Measurements from ENCODE around the gene FLT3. TPM values are rescaled to one million over a fixed set of nuclear protein-coding genes. Genes with fewer than 3 reads are reported as not detected.

Gene FLT3
- polyA plus RNA-seq, 1 experiment, result not detected

DNA sequence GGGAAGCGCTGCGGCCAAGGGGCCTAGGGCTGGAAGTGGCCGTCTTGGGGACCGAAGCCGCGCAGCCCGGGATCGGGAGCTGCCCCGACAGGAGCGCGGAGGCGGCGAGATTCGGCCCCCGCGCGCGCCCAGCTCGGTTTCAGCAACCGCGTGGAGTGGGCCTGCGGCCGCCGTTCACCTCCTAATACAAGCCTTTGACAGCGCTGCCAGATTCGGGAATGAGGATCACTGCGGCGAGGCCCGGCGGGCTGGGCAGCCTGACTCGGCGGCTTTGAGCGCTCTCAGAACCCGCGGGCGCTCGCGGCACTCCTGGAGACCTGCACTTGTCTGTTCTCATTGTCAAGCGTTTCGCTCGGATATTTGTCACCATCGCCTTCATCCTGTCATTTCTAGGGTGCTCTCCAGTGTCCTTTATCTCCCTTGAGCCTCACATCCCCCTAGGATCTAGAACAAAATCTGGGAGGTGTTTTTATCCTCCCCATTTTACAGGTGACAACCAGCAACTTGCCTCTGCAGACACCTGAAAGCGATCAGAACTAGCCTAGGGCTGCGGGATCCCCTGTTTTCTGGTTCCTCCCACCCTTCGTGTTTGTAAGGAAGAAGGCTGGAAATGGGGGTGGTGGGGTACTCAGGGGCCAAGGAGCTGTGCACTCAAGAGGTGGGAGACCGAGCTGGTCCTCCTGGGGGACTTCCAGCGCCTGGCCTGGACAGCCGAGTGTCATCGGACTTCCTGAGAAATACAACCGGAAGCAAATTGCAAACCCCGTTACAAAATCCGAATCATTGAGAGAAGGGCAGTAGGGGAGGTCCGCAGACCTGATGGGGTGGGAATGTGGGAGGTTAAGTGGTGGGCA, 129.8 kb downstream of the FLT3 start:
- CTCF ChIA-PET, result interaction anchor here (1.2 to 3.0 kb wide), 3 partner anchors 17 to 142 kb away, joined by 4 to 11 read pairs (median 5); no protein-coding TSS in a partner anchor
- DNase-seq (ENCODE audit: low read depth), result no peak
- POLR2A ChIA-PET, result no interaction called here
- H3K27me3 ChIP-seq (ENCODE audit: control insufficient read depth, insufficient read depth, low read length), result peaks cover 82% of the 10 kb centered on the region
- TF ChIP-seq, protein P1, sequence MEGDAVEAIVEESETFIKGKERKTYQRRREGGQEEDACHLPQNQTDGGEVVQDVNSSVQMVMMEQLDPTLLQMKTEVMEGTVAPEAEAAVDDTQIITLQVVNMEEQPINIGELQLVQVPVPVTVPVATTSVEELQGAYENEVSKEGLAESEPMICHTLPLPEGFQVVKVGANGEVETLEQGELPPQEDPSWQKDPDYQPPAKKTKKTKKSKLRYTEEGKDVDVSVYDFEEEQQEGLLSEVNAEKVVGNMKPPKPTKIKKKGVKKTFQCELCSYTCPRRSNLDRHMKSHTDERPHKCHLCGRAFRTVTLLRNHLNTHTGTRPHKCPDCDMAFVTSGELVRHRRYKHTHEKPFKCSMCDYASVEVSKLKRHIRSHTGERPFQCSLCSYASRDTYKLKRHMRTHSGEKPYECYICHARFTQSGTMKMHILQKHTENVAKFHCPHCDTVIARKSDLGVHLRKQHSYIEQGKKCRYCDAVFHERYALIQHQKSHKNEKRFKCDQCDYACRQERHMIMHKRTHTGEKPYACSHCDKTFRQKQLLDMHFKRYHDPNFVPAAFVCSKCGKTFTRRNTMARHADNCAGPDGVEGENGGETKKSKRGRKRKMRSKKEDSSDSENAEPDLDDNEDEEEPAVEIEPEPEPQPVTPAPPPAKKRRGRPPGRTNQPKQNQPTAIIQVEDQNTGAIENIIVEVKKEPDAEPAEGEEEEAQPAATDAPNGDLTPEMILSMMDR (IDR thresholded peaks at IDR 0.05; ENCODE audit: insufficient read depth, low read depth, low read length), result no peak
- no peaks in the 10 kb centered on the region for H3K36me3 ChIP-seq (ENCODE audit: control insufficient read depth, insufficient read depth, low read length)
- H3K4me3 ChIP-seq (ENCODE audit: low read depth, low read length), result no peak overlapping the region

DNA sequence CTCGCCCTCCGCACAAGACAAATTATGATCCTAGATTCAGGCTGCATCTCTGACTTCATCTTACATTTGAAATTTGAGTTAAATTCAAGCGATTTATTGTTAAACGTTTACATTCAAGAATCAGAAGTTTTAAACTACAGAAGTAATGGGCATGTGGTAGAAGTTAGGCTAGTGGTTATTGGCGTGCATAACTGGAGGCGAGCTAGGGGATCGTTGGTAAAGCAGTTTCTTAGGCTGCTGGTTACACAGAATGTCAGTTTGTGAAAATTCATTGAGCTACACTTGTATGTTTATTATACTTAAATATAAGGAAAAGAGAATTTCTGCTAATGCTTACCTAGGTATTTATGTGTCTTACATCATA, 130.5 kb downstream of the FLT3 start:
- Histone ChIP-seq H3K4me3 (ENCODE audit: low read depth, low read length) (no peak overlapping the region), H3K36me3 (ENCODE audit: control insufficient read depth, insufficient read depth, low read length) (no peaks in the 10 kb centered on the region), H3K27me3 (ENCODE audit: control insufficient read depth, insufficient read depth, low read length) (peaks cover 81% of the 10 kb centered on the region)
- no peak for DNase-seq (ENCODE audit: low read depth)
- TF ChIP-seq, protein P1 (IDR thresholded peaks at IDR 0.05; ENCODE audit: insufficient read depth, low read depth, low read length), result no peak
- POLR2A ChIA-PET, result no interaction called here
- CTCF ChIA-PET, result interaction anchor here (1.2 to 3.0 kb wide), 2 partner anchors 16 to 141 kb away, joined by 4 to 11 read pairs; no protein-coding TSS in a partner anchor

DNA sequence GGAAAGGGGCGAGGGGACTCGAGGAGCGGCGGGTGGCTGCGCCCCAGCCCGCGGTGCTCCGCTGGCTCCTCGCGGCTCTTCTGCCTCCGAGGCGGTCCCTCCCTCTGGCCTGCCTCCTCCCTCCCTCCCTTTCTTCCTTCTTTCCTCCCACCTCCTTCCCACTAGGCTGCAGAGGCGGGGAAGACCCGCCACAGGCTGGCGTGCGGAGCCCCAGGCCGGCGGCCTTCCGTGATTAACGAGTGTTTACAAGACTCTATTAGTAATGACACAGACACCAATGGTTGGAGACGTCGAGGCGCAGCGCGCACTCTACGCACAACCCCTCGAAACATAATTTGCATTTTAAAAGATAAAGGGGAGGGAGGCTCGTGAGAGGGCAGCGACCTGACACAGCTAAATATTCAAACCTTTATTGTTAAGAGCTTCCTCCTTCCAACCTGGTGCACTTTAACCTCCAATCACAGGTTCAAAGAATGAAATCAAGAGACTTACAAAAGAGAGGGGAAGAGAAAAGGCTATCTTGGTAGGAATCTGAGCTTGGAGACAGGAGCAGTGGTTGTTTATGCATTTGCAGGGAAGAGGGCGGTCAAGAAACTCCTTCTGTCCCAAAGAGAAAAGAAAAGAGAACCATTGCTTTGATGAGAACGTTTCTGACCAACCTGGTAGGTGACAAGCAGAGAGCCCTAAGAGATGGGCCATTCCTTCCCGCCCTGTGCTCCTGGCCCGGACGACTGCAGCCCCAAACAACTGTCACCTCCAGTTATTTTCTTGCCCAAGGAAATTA, 131.1 kb downstream of the FLT3 start, which contains the start of gene CDX2:
TSS of gene CDX2 (minus strand) at position 234 of the 784 bp plus-strand sequence. CDS start 309 bp downstream, outside the sequence.
- CTCF ChIA-PET, result interaction anchor here (0.7 to 3.0 kb wide), 3 partner anchors 8 to 141 kb away, joined by 4 to 11 read pairs (median 4); no protein-coding TSS in a partner anchor
- no peak within 1 kb of the TSS for H3K4me3 ChIP-seq (ENCODE audit: low read depth, low read length)
- H3K27me3 ChIP-seq (ENCODE audit: control insufficient read depth, insufficient read depth, low read length), result peaks cover 84% of the 10 kb centered on the region
- no peaks in the 10 kb centered on the region for H3K36me3 ChIP-seq (ENCODE audit: control insufficient read depth, insufficient read depth, low read length)
- TF ChIP-seq, protein P1 (IDR thresholded peaks at IDR 0.05; ENCODE audit: insufficient read depth, low read depth, low read length), result no peak
- DNase-seq (ENCODE audit: low read depth), result no peak
- POLR2A ChIA-PET, result no interaction called here

DNA sequence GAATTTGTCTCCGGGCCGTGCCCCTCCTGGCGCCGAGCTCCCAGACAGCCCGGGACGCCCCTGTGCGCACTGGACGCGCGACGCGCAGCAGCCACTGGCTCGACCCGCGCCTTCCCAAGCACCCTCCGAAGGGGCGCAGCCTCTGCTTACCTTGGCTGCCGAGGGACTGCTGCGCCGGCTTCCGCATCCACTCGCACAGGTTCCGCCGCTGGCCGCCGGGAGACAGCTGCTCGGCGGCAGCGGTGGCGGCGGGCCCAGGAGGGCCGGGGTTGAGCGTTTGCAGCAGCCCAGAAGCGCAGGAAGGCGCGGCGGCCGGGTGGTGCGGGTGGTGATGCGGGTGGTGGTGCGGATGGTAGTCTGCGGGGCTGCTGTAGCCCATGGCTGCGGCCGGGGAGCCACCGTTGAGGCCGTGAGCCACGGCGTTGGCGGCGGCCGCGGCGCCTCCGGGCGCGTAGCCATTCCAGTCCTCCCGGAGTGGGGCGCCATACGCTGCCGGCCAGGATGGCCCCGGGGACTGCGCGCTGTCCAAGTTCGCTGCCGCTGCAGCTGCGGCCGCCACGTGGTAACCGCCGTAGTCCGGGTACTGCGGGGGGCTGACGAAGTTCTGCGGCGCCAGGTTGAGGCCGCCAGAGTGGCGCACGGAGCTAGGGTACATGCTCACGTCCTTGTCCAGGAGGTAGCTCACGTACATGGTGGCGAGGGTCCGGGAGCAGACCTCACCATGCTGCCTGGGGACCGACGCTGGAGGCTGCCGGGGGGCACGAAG, 131.9 kb downstream of the FLT3 start:
- Histone ChIP-seq H3K27me3 (ENCODE audit: control insufficient read depth, insufficient read depth, low read length) (peaks cover 79% of the 10 kb centered on the region), H3K4me3 (ENCODE audit: low read depth, low read length) (no peak overlapping the region), H3K36me3 (ENCODE audit: control insufficient read depth, insufficient read depth, low read length) (no peaks in the 10 kb centered on the region)
- POLR2A ChIA-PET, result no interaction called here
- no peak for DNase-seq (ENCODE audit: low read depth)
- TF ChIP-seq, protein P1 (IDR thresholded peaks at IDR 0.05; ENCODE audit: insufficient read depth, low read depth, low read length), result no peak
- CTCF ChIA-PET, result interaction anchor here (0.7 to 3.0 kb wide), 3 partner anchors 9 to 15 kb away, joined by 4 to 11 read pairs (median 4); no protein-coding TSS in a partner anchor
